DOHH2 (cell line): ENCODE data around the gene ZFHX3.

ENCODE experiments used
- CTCF ChIP-seq: fragments of 200-600 bp; sonication (generic); IDR thresholded peaks from one replicate; pipeline ENCODE4 v1.5.1; 2014; ENCODE audit warnings: antibody characterized with exemption, mild to moderate bottlenecking, low read depth, low read length; ENCODE audit not compliant: poor library complexity, severe bottlenecking
- EZH2phosphoT487 ChIP-seq: fragments of 200-600 bp; sonication (generic); IDR thresholded peaks from 2 replicates; pipeline ENCODE4 v1.6.1; 2017; ENCODE audit warnings: borderline replicate concordance, mild to moderate bottlenecking, antibody characterized with exemption, low read length, moderate library complexity, mixed read lengths

DNA sequence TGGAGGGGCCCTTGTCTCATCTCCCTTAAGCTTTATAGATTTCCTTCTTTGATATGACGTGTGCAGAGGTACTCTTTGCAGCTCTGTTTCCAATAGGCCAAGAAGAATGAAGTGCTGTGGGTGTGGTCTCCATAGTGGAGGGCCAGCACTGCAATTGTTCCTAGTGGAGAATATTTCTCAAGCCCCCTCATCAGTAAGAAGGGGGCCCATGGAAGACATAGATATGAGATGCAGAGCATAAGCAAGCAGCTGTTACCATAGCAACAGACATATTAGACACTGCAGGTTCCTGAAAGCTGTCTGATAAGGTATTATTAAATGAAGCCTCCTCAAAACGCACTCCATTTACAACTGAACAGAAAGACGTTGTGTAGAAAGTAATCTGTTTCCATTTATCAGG, 240.7 kb downstream of the ZFHX3 start:
- TF ChIP-seq EZH2phosphoT487 (no peak), CTCF (no peak)
